Measurements from ENCODE around the gene BHLHE23.

BHLHE23 gene

DNA sequence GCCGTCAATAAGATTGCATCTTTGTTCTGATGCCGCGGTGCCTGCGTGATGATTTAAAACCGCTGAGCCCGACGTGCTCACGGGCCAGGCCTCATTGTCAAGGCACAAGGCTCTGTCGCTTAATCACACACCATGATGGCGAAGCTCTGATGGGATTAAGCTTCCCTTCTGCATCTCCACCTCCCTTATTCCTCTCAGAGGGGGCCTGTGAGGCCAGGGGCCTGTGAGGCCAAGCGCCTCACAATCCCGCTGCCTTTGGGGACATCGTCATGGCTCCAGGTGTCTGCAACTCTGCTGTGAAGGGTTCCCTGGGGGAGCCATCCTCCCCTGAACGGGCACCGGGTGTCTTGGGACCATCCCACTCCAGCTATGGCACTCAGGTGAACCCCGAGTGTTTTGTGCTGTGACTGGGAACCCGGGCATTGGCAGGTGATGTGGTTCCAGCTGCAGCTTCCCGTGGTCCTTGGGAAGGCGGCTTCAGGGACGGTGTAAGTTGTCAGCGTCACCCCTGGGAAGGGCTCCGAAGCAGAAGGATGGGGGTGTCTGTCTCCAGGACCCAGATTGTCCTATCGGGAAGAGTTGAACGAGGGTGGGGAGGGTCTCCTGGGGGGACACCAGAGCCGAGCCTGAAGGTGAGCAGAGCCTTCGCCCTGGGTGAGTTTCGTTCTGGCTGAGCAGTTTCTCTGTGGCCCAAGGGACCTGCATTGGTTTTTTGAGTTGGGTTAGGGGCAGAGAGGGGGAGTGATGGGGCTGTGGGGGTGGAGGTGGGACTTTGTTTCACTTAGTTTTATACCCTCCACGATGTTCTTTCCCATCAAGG is 18.0 kb upstream of the BHLHE23 start:
- no peak for DNase-seq

DNA sequence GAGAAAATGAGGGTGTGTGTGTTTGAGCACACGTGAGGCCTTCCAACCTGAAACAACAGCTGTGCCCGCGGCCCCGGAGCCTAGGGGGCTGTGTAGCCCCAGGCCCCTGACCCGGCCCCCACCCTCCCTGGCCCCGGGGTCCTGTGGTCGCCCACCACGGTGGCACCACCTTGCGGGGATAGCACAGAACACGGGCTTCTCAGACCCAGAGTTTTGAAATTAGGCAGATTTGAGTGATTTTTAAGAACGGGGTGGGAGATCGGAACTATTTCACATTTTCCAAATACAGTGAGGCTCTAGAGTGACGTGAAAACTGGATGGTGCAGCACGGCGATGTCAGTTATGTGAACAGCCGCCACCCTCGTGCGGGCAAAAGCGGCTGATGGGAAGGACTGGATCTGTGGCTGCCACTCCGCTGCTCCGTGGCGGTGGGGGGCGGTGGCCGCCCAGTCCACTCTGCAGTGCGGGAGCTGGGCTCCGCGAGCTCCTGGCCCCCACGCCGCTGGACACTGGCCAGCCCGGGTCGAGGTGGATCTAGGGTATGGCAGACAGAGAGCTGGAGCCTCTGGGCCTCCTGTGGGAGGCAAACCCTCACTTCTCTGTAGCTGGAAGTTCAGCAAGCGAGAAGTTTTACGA is 17.3 kb upstream of the BHLHE23 start:
- no peak for DNase-seq

DNA sequence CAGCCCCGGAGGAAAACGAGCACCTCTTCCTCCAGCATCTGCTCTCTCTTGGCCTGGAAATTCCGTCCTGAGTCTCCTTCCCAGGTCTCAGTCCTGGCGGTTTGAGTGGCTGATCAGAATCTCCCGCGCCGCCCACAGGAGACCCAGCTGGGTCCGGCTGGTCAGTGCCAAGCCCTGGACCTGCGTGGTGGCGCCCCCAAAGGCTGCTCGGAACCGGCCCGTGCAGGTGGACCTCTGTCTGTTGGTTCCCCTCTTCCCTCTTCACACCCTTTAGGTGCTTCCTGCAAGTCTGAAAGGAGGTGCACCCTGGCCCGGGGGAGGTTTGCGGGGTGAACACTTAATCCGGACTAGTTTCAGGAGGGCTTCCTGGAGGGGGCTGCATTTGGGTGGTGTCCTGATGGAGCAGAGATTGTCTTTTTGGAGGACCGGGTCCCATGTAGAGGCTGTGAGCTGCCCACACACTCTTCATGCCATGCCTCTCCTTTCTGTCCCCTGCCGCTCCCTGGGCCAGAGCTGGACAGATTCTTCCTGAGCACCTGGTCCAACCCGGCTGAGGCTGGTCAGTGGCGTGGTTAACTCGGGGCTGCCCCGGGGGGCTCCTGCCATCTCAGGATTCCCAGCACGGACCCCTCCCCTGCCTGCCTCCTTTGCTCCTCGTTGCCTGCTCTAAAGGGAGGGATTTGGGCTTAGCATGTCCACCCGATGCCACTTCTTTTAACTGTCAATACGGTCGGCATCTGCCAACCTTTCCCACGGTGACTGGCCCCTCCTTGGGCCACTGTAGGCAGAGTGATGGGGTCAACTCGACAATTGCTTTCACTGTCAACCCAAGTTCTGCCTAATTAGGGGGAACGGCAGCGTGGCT is 16.5 kb upstream of the BHLHE23 start:
- peak; percentile 71 for DNase-seq

DNA sequence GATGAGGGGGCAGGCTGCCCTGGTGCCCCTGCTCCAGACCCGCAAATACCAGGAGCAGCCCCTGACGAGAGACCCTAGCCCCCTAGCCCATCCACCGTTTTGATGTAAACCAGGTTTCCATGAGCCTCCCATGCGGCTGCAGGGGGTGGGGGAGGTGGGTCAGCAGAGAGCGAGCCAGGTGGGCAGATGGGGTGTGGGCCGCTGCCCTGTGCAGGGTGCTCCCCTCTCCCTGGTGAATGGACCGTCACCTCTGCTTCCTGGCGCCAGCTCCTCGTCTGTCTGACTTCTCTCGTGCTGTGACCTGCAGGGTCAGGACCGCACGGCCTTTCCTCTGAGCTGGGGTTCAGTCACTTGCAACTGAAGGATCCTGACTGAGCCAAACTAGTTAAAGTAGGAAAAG is 15.7 kb upstream of the BHLHE23 start:
- DNase-seq, result no peak

DNA sequence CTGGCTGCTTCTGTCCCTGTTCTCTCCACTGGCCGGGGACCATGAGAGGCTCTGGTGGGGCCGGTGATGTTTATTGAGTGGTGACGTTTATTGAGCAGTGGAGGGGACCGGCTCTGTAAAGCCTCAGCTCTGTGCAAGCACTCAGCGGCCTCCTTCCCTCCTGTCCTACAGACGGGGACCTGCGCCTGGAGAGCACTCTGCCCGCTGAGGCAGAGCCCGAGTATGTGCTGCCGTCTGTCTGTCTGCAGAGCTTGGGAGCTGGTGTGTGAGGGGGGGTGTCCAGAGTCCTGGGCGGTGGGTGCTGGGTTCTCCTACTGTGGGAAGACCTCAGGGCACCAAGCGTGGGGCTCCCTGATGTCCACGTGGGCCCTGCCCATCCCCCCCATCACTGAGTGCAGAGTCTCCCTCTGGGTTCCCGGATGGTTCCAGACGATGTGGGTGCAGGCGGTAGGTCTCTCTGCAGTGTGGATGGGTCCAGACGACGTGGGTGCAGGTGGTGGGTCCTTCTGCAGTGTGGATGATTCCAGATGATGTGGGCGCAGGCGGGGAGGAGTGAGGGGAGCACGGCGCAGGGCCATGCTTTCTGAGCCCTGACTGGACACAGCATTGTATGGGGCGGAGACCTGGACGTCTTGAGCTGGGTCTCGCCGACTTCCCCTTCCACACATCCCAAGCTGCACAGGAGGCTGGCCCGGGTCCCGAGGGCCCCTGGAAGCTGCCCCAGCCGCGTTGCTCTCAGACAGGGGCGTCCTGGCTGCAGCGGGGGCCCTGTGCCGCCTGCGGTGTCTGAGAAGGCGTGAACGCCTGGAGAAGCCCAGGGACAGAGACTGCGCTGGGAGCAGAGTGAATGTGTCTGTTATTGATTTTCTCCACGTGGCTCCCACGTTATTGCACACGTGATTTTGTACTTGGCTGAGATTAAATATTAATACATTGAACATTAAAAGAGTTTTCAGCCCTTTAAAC is 14.9 kb upstream of the BHLHE23 start:
- DNase-seq, result peak; percentile 69

DNA sequence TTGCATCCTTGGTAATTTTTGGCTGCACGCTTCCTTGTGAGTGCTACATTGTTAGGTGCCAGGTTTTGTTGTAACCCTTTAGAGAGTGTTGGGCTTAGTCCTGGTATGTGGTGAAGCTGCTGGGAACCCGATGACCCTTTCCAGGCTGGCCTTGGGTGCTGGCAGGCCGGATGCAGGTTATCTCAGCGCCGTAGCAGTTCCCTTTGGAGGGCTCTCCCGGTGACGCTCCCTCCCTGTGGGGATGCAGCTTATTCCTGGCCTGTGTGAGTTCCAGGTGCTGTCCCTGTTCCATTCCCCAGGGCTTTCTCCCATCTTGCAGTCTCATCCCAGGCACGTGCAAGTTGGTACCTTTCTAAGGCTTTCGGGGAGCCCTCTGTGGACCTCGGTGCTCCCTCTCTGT is 13.9 kb upstream of the BHLHE23 start:
- no peak for DNase-seq

DNA sequence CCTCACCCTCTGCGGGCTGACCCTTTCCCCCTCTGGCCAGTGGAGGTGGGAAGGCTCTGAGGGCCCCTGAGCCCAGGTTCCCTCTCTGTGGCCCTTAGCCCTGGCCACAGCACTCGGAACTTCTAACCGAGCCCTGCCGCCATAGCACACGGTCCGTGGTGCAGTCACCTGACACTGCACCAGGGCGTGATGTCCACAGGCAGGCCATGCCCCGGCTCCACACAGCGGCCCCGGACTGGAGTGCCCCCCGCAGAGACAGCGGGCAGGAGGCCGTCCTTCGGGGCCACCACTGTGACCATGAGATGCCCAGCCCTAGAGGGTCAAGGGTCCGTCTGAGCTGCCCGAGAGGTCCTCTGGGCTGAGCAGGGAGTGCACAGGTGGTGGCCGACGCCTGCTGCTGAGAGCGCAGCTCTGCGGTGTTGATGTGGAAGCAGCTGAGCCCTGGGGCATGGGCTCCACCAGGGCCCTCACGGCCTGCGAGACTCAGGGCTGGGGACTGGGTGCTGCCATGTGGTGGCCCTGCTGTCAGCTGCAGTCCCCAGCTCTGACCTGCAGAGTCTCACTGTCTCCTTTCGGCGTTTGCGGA is 11.2 kb upstream of the BHLHE23 start:
- no peak for DNase-seq

DNA sequence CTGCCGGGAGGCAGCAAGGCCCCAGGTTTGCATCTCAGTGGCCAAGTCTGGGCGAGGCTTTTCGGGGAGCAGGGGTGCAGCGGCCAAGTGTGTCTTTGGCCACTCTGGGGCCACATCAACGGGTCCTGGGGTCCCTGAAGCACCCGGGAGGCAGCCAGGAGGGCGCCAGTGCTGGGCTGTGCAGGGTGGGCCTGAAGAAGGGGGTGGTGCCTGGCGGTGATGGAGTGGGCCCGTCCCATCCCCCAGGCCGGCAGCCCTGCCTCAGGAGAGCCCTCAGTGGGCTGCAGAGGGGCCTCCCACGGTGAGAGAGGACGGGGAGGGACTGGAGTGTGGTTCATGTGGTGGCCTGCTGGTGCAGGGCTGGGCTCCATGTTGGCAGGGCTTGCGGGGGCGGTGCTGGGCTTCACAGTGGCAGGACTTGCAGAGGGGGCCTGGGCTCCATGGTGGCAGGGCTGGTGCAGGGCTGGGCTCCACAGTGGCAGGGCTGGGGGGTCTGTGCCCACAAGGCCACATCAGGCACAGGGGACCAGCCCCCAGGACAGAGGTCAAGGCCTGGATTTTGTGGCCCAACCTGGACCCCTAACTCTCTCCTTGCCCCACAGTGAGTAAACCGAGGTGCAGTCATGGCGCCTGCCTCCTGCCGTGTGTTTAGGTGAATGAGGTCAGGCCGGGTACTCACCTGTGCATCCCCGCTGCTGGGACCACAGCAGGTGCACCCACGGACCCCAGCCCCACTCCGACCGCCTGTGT is 10.5 kb upstream of the BHLHE23 start:
- no peak for DNase-seq

DNA sequence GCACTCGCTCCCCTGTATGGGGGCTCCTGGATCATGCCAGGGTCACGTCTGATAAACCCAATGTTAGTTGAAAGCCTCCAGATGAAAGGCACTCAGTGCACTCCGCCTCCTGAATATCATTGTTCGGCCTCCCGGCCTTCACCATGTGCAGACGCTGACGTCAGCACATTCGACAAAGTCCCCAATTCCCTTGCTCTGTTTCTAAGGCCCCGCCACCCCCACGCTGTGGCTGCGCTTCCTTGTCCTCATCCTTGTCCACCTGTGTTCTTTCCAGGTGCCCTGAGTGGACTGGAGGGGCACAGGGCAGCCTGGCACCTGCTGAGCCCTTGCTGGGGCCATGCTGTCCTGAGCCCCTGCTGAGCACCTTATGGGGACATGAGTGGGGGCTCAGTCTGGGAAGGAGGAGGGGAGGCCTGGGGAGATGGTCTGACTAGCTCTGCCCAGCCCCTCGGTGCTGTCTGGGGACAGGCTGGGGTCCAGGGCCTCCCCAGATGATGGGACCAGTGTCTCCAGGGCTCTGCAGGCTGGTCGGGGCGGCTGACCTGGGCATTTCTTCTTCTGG is 9.8 kb upstream of the BHLHE23 start:
- no peak for DNase-seq

DNA sequence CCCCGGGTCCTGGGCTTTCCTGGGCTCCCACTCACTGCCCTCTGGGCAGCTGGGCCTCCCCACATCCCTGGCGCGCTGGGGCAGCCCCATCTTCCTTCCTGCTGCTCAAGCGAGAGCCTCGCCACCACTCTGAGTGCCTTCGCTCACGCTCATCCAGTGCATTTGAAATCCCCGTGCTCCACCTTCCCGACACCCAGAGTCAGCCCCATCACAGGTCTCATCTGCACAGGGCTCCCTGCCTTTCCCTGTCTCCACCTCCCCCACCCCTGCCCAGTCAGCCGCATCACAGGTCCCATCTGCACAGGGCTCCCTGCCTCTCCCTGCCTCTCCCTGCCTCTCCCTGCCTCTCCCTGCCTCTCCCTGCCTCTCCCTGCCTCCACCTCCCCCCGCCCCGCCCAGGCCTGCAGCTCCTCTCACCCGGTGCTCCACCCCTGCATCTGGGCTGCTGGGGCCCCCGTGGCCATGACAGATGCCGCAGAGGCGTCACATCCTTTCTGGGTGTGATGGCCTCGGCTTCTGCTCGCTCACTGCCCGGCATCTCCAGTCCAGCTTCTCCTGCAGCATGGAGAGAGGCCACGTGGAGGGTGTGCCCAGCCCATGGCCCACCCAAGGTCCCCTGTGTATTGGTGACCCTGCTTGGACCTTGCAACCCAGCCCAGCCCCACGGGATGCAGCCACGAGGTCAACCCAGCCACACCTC is 9.0 kb upstream of the BHLHE23 start:
- DNase-seq, result no peak

DNA sequence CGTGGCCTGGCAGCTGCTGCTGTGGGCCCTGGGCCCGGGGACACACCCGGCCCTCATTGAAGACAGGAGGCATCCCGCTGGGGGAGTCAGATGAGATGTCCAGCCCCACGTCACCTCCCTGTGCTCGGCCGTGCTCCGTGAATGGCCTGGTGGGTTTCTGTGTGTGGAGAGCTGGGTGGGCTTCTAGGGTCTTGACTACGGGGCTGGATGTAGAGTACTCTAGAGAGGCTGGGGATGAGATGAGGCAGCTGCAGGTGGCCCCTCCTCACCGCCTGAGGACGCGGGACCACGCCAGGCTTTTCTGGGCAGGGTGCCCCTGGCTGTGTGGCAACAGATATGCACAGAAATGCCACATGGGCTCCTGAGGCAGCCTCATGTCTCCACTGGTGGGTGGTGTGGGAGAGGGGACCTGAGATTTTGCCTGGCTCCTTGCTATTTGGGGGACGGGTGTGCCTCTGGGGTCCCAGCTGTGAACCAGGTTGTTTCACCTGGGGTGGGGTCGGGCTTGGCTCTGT is 8.4 kb upstream of the BHLHE23 start:
- DNase-seq, result no peak

DNA sequence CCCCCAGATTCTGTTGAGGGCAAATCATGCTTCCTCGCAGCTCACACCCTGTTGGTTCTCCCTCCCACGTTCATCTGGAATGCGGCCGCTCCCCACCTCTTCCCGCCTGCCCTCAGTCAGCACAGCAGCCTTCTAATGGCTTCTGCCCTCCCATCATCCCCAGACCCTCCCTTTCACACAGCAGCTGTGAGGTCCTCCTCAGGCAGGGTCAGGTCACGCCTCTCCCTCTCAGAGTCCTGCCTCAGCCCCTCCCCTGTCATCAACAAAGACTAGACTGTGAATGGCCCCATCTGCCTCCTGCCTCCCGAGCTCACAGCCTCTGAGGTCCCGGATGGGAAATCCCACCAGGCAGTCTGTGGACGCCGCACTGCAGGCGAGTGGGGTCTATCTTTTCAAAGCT is 7.9 kb upstream of the BHLHE23 start:
- peak; percentile 93 for DNase-seq

DNA sequence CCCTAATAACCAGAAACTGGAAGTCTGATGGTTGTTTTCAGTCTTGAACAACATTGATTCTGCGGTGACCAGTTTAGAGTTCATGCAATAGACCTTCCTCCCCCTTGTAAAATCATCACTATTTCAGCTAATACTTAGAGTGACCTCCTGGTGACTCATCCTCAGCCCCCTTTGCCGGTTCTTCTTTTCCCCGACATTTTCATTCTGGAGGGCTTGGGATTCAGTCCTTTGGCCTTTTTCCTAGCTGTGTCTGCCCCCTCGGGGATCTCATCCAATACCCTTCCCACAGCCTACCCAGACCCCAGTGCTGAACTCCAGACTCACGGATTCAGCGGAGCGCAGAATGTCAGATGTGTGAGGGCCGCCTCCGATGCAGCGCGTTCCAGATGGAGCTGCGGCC is 7.5 kb upstream of the BHLHE23 start:
- DNase-seq, result no peak

DNA sequence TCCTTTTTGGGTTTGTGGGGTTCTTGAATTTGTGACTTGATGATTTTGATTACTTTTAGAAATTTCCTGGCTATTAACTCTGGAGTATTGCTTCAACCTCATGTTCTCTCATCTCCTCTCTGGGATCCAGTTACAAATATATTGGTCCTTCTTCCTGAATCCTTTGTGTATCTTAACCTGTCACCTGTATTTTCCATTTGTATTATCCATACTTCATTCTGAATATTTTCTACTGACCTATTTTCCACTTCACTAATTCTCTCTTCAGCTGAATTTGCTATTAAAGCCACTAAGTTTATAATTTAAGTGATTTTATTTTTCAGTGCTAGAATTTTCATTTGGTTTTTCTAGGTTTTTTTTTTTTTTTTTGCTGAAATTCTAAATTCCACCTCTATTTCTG is 6.4 kb upstream of the BHLHE23 start:
- no peak for DNase-seq

DNA sequence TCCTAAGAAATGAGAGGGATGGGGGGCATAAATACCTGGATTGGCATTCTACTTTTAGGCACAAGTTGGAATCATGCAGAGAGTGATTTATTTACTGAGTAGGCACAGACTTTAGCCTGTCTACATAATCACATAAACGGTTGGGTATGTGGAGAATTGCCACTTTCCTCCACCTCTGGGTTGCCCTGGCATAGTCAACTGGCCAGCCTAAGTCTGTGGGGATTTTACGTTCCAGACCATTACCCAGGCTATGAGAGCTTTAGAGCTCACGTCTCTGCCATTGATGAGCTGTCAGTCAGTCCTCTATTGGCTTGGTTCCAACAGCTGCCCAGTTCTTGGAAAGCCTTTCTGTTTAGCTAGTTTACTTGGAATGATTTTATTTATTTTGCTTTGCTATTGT is 5.0 kb upstream of the BHLHE23 start:
- peak; percentile 82 for DNase-seq

DNA sequence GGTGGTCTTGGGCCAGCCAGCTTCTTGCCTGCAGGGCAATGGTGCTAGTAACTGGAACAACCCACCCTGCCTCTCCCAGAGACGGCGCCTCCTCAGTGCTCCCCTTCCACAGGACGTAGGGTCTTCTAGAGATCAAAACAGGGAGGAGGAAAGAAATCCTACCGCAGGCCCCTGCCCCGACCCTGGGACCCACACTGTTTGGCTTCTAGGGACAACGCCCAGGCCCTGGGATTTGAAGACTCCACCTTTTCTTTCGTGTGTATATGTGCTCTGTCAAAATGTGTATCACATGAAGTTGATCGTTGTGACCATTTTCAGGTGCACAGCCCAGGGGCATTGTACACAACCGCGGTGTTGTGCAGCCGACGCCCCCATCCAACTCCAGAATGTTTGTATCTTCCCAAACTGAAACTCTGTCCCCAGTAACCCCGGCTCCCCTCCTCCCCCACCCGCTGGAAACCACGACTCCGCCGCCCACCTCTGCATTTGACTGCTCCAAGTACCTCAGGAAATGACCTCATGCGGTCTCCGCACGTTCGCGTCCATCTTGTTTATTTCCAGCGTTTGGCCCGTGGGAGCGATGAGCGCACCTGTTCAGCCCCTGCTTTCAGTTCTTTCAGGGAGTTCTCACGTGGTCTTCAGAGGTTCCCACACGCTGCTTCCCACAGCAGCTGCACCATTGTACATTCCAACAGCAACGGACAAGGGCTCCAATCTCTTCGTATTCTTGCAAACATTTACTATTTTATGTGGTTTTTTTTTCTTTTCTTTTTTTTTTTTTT is 3.4 kb upstream of the BHLHE23 start:
- DNase-seq, result no peak

DNA sequence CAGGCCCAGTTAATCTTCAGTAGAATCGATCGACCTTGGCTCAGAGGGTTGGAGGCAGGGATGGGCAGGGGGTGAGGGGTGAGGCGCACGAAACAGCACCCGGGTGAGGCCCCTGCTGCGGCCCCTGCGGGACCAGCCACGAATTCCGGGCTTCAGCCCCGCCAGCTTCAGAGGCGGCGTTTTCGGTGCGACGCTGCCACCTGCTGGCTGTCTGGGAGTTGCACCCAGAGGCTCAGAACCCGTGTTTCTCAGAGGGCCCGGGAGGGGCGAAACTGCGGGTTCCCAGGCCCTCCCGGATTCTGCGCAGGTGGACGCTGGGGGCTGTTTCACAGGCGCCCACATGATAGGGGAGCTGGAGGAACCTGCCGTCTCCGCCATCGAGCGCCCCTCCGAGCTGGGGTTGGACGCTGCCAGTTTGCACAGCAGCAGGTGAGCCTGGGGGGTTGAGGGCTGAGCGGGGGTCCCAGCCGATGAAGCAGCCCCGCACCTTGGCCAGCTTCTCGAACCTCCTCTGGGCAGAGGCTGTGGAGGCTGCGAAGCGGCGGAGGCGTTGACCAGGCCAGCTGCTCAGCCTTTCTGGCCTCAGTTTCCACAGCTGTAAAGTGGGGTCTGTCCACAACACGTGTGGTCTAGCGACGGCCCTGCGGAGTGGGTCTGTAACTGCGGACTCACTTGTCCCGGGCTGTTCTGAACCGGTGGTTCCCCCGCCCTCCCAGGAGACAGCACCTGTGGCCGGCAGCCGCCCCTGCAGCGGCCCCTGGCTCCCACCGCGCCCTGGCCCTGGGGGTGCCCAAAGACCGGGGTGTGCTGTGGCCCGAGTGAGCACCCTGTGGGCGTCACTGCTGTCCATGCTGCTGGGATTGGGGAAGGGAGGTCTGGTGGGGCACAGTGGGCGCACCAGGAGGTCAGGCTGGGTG is 2.5 kb upstream of the BHLHE23 start:
- DNase-seq, result peak; percentile 93

DNA sequence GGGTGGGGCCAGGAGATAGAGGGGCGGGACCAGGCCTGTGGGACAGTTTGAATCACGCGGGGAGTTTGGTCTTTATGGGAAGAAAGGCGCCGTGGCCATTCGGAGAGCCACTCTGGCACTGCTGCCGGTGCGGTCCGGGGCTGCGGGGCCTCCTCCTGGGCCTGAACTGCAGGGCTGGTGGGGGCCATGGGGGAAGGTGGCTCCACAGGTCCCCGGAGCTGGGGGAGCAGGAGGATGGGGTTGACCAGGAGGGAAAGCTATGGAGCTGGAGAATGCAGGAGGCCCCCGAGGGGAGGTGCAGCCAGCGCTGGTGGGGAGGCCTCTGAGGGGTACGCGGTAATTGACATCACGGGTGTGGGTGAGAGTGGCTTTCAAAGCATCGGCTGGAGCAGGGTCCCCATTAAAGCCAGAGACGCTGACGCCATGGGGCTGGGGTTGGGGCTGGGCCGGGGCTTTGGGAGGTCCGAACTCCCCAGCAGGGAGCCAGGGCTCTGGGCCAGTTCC is 1.8 kb upstream of the BHLHE23 start:
- DNase-seq, result no peak

Data from eye (tissue), 1 donor.